Medulla oblongata (tissue), 1 donor: ENCODE data around the gene AJAP1.

Source experiments
- DNase-seq: peaks from one replicate; pipeline ENCODE4 v3.0.0-alpha.2; 2015; ENCODE audit errors: extremely low spot score

The AJAP1 gene

GRCh38 chr1:4682607-4683220 is 28.3 kb downstream of the AJAP1 start:
- DNase-seq, result no peak

- DNase-seq, result no peak
Observed at GRCh38 chr1:4684136-4684535, 29.7 kb downstream of the AJAP1 start.

GRCh38 chr1:4684864-4685522 is 30.6 kb downstream of the AJAP1 start:
- no peak for DNase-seq

- DNase-seq, result no peak
Observed at GRCh38 chr1:4685523-4685865, 31.1 kb downstream of the AJAP1 start.

- DNase-seq, result no peak
Observed at GRCh38 chr1:4687943-4688342, 33.5 kb downstream of the AJAP1 start.

GRCh38 chr1:4689271-4689935 is 35.0 kb downstream of the AJAP1 start:
- DNase-seq, result no peak

GRCh38 chr1:4689941-4690635 is 35.7 kb downstream of the AJAP1 start:
- no peak for DNase-seq

GRCh38 chr1:4690951-4691675 is 36.7 kb downstream of the AJAP1 start:
- DNase-seq, result no peak

GRCh38 chr1:4691766-4692405 is 37.5 kb downstream of the AJAP1 start:
- DNase-seq, result no peak

GRCh38 chr1:4692437-4692836 is 38.0 kb downstream of the AJAP1 start:
- no peak for DNase-seq

GRCh38 chr1:4693331-4693730 is 38.9 kb downstream of the AJAP1 start:
- DNase-seq, result no peak

- no peak for DNase-seq
Observed at GRCh38 chr1:4693891-4694290, 39.5 kb downstream of the AJAP1 start.

GRCh38 chr1:4694492-4694891 is 40.1 kb downstream of the AJAP1 start:
- no peak for DNase-seq

- no peak for DNase-seq
Observed at GRCh38 chr1:4695241-4695640, 40.8 kb downstream of the AJAP1 start.

- DNase-seq, result no peak
Observed at GRCh38 chr1:4696161-4696745, 41.8 kb downstream of the AJAP1 start.

- no peak for DNase-seq
Observed at GRCh38 chr1:4696753-4697152, 42.3 kb downstream of the AJAP1 start.

- no peak for DNase-seq
Observed at GRCh38 chr1:4697801-4698200, 43.4 kb downstream of the AJAP1 start.

GRCh38 chr1:4698911-4699310 is 44.5 kb downstream of the AJAP1 start:
- DNase-seq, result no peak

- no peak for DNase-seq
Observed at GRCh38 chr1:4699376-4700301, 45.2 kb downstream of the AJAP1 start.

- DNase-seq, result peak; percentile 78
Observed at GRCh38 chr1:4700801-4701200, 46.4 kb downstream of the AJAP1 start.
